Bone marrow (tissue), 2 donors: ENCODE data around the gene GATA5.

Experiments
- DNase-seq, 2 donors: peaks; one replicate each; lab custom pipeline; 2025; lab: John Stamatoyannopoulos, UW

The GATA5 gene

DNA sequence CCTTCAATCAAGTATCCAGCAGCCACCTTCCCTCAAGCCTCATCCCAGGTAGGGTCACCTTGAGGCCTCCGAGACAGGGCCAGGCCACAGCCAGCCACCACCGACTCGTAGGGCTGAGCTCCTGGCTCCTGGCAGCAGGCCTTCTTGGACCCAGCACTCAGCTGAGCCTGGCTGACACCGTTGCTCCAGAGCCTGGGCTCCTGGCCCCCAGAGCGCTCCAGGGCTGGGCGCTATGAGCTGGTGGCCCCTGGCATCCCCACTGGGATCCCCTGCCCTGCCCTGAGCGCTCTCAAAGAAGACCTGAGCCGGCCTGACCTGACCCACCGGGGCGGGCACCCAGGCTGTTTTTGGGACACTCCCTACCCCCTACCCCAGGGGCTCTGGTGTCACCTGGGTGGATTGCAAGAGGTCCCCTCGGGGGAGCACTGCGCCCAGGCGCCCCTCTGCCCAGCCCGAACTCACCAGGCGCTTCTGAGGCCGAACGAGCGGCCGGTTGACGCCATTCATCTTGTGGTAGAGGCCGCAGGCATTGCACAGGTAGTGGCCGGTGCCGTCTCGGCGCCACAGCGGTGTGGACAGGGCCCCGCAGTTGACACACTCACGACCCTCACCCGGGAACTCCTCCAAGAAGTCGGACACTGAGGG is 2.7 kb downstream of the GATA5 start:
- DNase-seq: no peak

GRCh38 chr20:62472138-62472940 is 3.5 kb downstream of the GATA5 start:
- no peak for DNase-seq

- no peak for DNase-seq
These were observed 5.3 kb downstream of the GATA5 start for GRCh38 chr20:62470459-62470858.

- no peak for DNase-seq
These were observed 5.8 kb downstream of the GATA5 start for GRCh38 chr20:62470001-62470400.

DNA sequence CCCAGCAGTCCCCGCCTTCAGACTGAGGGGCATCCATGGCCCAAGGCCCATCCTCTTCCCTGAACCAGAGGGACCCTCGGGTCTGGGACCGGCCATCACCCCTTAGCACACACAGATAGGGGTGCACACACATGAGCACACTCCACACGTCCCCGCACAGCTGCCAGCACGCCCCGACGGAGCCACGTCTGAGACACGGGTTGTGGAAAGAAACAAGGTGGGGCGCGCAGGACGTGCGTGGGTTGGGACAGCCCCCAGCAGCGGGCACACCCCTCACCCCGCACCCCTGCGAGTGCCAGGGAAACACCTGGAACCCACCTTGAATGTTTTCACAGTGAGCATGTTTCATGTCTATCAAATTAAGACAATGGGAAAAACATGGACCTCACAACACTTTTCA is 6.4 kb downstream of the GATA5 start:
- DNase-seq: no peak

DNA sequence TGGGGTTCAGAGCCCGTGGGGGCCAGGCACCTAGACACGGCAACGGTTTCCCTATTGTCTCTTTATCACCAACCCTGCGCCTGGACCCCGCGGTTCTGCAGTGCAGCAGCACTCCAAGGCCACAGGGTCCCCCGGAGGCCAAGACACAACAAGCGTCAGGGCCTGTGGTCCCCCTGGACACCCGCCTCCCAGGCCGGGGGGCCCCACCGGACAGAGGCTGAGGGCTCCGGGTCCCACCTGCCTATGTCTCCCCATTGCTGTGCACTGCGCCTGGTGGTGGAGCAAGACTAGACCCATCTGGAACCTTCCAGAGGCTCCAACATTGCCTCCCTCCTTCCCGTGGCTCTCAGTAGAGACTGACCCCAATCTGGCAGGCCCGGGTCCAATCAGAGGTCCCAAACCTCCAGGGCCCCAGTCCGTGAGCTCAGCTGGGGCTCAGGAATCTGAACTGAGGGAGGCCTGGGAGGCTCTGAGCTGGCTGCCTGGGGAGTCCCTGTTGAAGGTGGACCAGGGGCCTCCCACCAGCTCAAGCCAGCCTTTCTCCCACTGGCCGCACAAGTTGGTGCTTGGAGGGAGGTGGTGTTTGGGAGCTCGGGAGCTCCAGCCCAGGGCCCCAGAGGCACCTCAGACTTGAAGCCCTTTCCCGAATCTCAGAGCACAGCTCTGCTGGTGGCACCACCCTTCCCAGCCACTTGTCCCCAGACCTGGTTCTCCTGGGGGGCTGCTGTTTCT is 8.8 kb downstream of the GATA5 start:
- DNase-seq: no peak

- no peak for DNase-seq
These were observed 9.6 kb downstream of the GATA5 start for GRCh38 chr20:62466072-62466760.

- DNase-seq: no peak
These were observed 10.8 kb downstream of the GATA5 start for GRCh38 chr20:62464990-62465389.

DNA sequence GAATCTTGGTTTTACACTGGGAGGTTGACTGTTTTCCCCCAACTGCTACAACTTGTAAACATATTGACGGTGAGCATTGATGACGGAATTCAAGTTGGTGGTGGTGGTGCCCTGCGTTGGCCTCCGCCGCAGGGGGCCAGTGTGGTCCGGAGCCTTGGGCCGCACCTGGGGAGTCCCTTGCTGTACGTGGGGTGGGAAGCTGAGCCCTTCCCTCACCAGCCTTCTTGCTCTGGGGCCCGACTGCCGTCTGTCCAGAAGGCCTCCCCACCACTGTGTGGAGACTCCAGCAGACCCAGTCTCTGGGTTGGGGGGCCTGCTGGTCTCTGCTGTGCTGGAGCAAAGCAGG is 11.4 kb downstream of the GATA5 start:
- no peak for DNase-seq

DNA sequence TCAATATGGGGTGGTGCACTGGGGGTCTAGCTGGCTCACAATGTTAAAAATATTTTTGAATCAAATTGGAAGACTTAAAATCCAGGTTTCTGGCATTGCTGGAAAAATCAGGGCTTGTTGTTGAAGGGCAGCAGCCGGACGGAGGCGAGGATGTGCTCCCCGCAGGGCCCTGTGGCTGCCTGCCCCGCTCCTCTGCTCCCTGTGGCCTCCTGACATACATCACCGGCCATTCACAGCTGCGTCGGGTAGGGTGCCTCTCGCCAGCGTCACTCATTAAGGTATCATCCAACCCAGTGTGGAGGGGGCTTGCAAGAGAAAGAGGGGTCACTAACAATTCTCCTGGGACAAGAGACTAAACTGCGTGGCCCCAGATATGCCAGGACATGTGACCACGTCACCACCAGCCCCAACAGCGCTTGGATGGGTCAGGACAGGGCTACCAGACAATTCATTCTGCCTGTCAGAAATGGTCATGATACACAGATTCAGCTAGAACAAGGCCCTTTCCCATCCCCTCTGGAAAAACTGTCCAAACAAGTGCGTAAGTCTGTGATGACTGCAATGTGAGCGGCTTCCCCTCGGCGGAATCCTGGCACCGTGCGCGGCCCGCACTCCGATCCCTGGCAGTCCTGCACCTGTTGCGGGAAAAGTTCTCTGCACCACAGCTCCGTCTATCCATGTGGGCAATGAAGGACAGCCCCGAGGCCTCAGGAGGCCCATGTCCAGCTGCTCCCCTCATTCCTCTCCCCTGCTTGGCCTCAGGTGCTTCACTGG is 12.0 kb downstream of the GATA5 start:
- no peak for DNase-seq

GRCh38 chr20:62462976-62463592 is 12.7 kb downstream of the GATA5 start:
- DNase-seq: no peak

DNA sequence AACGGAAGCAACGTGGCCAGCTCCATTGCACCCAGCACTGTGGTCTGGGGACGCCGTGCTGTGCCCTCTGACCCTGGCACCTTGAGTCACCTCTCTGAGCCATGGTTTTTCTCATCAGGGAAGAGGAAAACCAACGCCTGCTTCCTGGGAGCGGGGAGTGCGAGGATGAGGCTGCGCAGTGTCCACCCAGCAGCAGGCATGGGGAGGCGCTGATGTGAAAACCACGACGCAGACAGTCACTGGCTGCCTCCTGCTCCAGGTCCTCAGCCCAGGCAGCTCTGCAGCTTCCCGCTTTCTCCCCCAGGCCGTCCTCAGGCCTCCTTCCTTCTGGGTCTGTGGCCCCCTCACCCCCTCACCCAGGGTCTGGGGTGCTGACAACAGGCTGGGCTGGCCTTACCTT is 14.0 kb downstream of the GATA5 start:
- DNase-seq: no peak

- no peak for DNase-seq
These were observed 14.6 kb downstream of the GATA5 start for GRCh38 chr20:62461157-62461556.

- no peak for DNase-seq
These were observed 15.1 kb downstream of the GATA5 start for GRCh38 chr20:62460678-62461077.

GRCh38 chr20:62459488-62459887 is 16.3 kb downstream of the GATA5 start:
- no peak for DNase-seq

DNA sequence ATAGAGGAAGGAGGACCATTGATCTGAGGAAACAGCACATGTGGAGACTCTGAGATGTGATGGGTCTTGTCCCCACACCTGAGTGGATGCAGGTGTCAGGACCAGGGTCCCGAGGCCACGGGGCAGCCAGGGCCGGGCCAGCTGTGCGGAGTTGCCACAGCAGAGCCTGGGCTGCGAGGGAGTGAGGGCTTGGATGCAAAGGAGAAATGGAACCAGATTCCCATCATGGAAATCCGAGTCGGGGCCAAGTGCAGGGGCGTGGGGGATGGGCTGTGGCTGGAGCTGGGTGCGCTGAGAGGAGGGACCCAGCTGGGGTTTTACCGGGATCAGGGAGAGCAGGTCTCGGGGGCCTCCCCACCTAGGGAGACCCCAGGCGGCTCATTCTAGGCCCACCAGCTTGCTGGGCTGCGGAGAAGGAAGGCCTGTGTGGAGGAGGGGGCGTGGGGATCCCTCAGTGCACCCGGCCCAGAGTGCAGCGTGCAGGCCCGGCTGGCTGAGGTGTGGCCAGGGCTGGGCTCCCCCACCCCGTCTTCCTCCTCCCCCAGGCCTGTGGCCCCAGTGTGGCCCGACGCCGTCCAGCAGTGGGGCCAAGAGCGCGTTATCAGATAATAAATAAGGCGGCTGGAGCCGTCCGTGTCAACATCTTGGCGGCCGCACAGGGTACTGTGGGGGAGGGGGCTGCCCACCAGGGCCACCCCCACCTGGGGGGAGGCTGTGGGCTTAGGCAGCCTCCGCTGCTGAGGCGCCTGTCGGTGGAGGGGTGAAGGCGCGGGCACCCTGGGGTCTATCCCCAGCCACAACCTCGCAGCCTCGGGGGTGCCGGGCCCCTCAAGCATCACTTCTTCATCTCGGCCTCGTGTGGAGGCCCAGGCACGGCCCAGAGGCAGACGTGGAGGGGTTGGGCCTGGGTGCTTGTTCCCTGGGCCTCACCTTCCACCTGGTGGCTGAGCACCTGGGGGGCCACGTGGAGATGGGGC is 17.2 kb downstream of the GATA5 start:
- DNase-seq: no peak

DNA sequence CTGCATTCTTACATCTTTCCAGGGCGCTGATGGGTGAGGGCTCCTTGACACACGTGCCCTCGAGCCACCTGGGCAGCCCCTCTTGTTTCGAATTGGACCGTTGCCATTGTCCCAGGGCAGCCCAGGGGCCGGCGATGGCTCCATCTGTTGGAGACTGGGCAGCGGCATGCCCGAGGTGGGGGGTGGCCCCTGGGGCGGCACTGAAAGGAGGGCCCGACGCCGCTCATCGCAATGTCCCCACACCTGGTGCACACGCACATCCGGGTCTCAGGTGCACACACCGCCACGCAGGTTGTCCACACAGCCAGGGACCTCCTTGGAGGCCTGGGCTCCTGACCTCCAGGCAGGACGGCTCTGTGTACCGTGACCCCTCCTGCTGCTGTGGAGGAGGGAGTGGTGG is 18.0 kb downstream of the GATA5 start:
- DNase-seq: no peak

DNA sequence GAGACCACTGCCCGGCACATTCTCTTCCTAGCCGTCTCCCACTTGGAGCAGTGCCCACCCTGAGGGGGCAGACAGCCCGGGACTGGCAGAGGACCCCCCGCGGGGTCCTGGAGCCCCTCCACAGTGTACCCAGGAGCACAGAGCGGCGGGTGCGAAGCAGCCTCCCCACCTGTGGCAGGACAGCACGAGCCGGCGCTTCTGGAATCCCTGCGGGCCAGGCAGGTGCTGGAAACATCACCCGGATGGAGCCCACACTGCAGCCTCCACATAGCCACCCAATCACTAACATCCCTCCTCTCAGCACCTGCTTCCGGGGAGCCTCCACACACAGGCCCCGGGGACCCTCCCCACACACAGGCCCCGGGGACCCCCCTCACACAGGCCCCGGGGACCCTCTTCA is 18.7 kb downstream of the GATA5 start:
- no peak for DNase-seq

GRCh38 chr20:62455929-62456328 is 19.9 kb downstream of the GATA5 start:
- DNase-seq: no peak
